Neural progenitor cell (in vitro differentiated cells): Measurements from ENCODE around the gene ASB15. TPM values are rescaled to one million over a fixed set of nuclear protein-coding genes. Genes with fewer than 3 reads are reported as not detected.

Experiments used
- DNase-seq: peaks from one replicate; pipeline ENCODE4 v3.0.0-alpha.2; 2016; ENCODE audit warnings: low spot score
- H2AFZ ChIP-seq: fragments of 200-600 bp; sonication (generic); replicated peaks from 2 replicates; pipeline ENCODE4 v1.6.1; 2016; ENCODE audit warnings: antibody characterized with exemption
- H3F3A ChIP-seq: fragments of 200-600 bp; sonication (generic); 2 replicates; pipeline ENCODE4 v1.6.1; 2016; ENCODE audit warnings: antibody characterized with exemption, low read depth
- H3K27ac ChIP-seq: fragments of 200-600 bp; sonication (generic); 2 replicates; pipeline ENCODE4 v1.5.1; 2016; ENCODE audit warnings: mild to moderate bottlenecking
- H3K27me3 ChIP-seq: fragments of 200-600 bp; sonication (generic); 2 replicates; pipeline ENCODE4 v1.6.1; 2016; ENCODE audit warnings: mild to moderate bottlenecking, moderate library complexity
- H3K36me3 ChIP-seq: fragments of 200-600 bp; sonication (generic); 2 replicates; pipeline ENCODE4 v1.5.1; 2016
- H3K4me1 ChIP-seq: fragments of 200-600 bp; sonication (generic); 2 replicates; pipeline ENCODE4 v1.6.1; 2016; ENCODE audit warnings: mixed run types
- H3K4me2 ChIP-seq: fragments of 200-600 bp; sonication (generic); 2 replicates; pipeline ENCODE4 v1.6.1; 2016
- H3K4me3 ChIP-seq: fragments of 200-600 bp; sonication (generic); 2 replicates; pipeline ENCODE4 v1.5.1; 2016
- H3K79me2 ChIP-seq: fragments of 200-600 bp; sonication (generic); 2 replicates; pipeline ENCODE4 v1.6.1; 2016; ENCODE audit warnings: low read depth
- H3K9ac ChIP-seq: fragments of 200-600 bp; sonication (generic); 2 replicates; pipeline ENCODE4 v1.6.1; 2016
- H3K9me3 ChIP-seq: fragments of 200-600 bp; sonication (generic); 2 replicates; pipeline ENCODE4 v1.5.1; 2016; ENCODE audit warnings: low read depth
- H4K20me1 ChIP-seq: fragments of 200-600 bp; sonication (generic); 2 replicates; pipeline ENCODE4 v1.6.1; 2016; ENCODE audit warnings: low read depth
- H3K27ac Mint-ChIP-seq: 3 replicates; pipeline ENCODE4 v1.8.0; 2021; ENCODE audit warnings: mixed read lengths
- H3K27me3 Mint-ChIP-seq: 2 replicates; pipeline ENCODE4 v1.8.0; 2022; ENCODE audit warnings: low read depth, mild to moderate bottlenecking, inconsistent platforms, moderate library complexity, mixed read lengths; ENCODE audit not compliant: insufficient read depth
- H3K36me3 Mint-ChIP-seq: 3 replicates; pipeline ENCODE4 v1.8.0; 2021; ENCODE audit warnings: mixed read lengths
- H3K4me1 Mint-ChIP-seq: 3 replicates; pipeline ENCODE4 v1.8.0; 2021; ENCODE audit warnings: mixed read lengths
- H3K4me3 Mint-ChIP-seq: 3 replicates; pipeline ENCODE4 v1.8.0; 2021; ENCODE audit warnings: mild to moderate bottlenecking, moderate library complexity, mixed read lengths
- H3K9me3 Mint-ChIP-seq: 3 replicates; pipeline ENCODE4 v1.8.0; 2020; ENCODE audit warnings: mixed read lengths
- CTCF ChIP-seq: fragments of 200-600 bp; sonication (generic); IDR thresholded peaks from 2 replicates; pipeline ENCODE4 v1.5.1; 2017; ENCODE audit warnings: antibody characterized with exemption, mild to moderate bottlenecking
- EZH2 ChIP-seq: fragments of 200-600 bp; sonication (generic); IDR thresholded peaks from 2 replicates; pipeline ENCODE4 v1.6.1; 2017; ENCODE audit warnings: antibody characterized with exemption, mild to moderate bottlenecking, moderate library complexity
- EZH2phosphoT487 ChIP-seq: fragments of 200-600 bp; sonication (generic); IDR thresholded peaks from 2 replicates; pipeline ENCODE4 v1.6.1; 2017; ENCODE audit warnings: antibody characterized with exemption
- total RNA-seq: library from RNA; depleted of rRNA; stranded (reverse); fragments of >200 nt; gene quantifications from 2 replicates; pipeline ENCODE4 v1.2.3, GENCODE V29; 2015; ENCODE audit warnings: low replicate concordance

The ASB15 gene
- total RNA-seq, 1 donor from 2014 or later, result not detected

GRCh38 chr7:123653162-123653561, 51.5 kb downstream of the ASB15 start:
- no peaks in the 10 kb centered on the region for H3K4me1 ChIP-seq
- no peaks in the 10 kb centered on the region for H3K9me3 ChIP-seq
- H3K27me3 ChIP-seq, result no peaks in the 10 kb centered on the region
- no peak overlapping the region for H3K27ac ChIP-seq
- H3K36me3 ChIP-seq, result no peaks in the 10 kb centered on the region
- no peaks in the 10 kb centered on the region for H3K27me3 Mint-ChIP-seq
- H3F3A ChIP-seq, result no peaks in the 10 kb centered on the region
- H3K9ac ChIP-seq, result no peak overlapping the region
- no peaks in the 10 kb centered on the region for H3K79me2 ChIP-seq
- H3K4me1 Mint-ChIP-seq, result no peaks in the 10 kb centered on the region
- H4K20me1 ChIP-seq, result no peaks in the 10 kb centered on the region
- no peaks in the 10 kb centered on the region for H3K9me3 Mint-ChIP-seq
- DNase-seq, result no peak
- H3K4me3 ChIP-seq, result no peak overlapping the region
- H2AFZ ChIP-seq, result no peak overlapping the region
- no peak overlapping the region for H3K4me2 ChIP-seq
- H3K4me3 Mint-ChIP-seq, result no peak overlapping the region
- no peaks in the 10 kb centered on the region for H3K36me3 Mint-ChIP-seq
- no peak for TF ChIP-seq EZH2
- no peak for TF ChIP-seq CTCF
- no peak for TF ChIP-seq EZH2phosphoT487
- H3K27ac Mint-ChIP-seq, result no peak overlapping the region

GRCh38 chr7:123655614-123656013, 54.0 kb downstream of the ASB15 start, which contains the start of gene LMOD2:
LMOD2 (plus strand) TSS chr7:123655866; CDS start chr7:123655964, 98 bp downstream.
- Mint-ChIP-seq H3K4me3 (no peak within 1 kb of the TSS), H3K27me3 (no peaks in the 10 kb centered on the region), H3K36me3 (no peaks in the 10 kb centered on the region), H3K9me3 (no peaks in the 10 kb centered on the region), H3K27ac (no peak within 1 kb of the TSS), H3K4me1 (peaks cover 12% of the 10 kb centered on the region)
- Histone ChIP-seq H3K4me2 (no peak within 1 kb of the TSS), H3K9me3 (no peaks in the 10 kb centered on the region), H3K27me3 (no peaks in the 10 kb centered on the region), H3K4me3 (no peak within 1 kb of the TSS), H2AFZ (no peak within 1 kb of the TSS), H4K20me1 (no peaks in the 10 kb centered on the region), H3K79me2 (no peaks in the 10 kb centered on the region), H3K36me3 (no peaks in the 10 kb centered on the region), H3K4me1 (peaks cover 8% of the 10 kb centered on the region), H3K9ac (no peak within 1 kb of the TSS), H3K27ac (no peak within 1 kb of the TSS), H3F3A (no peaks in the 10 kb centered on the region)
- no peak for TF ChIP-seq EZH2phosphoT487
- no peak for TF ChIP-seq EZH2
- no peak for TF ChIP-seq CTCF
- DNase-seq, result no peak

GRCh38 chr7:123656544-123657303, 55.1 kb downstream of the ASB15 start:
- no peak overlapping the region for H2AFZ ChIP-seq
- Mint-ChIP-seq H3K9me3 (no peaks in the 10 kb centered on the region), H3K27me3 (no peaks in the 10 kb centered on the region), H3K36me3 (no peaks in the 10 kb centered on the region), H3K4me3 (no peak overlapping the region), H3K4me1 (peaks cover 12% of the 10 kb centered on the region), H3K27ac (no peak overlapping the region)
- H3K4me3 ChIP-seq, result no peak overlapping the region
- no peak overlapping the region for H3K9ac ChIP-seq
- H3F3A ChIP-seq, result no peaks in the 10 kb centered on the region
- DNase-seq, result no peak
- H3K4me1 ChIP-seq, result peaks cover 14% of the 10 kb centered on the region
- H3K9me3 ChIP-seq, result no peaks in the 10 kb centered on the region
- H3K4me2 ChIP-seq, result no peak overlapping the region
- TF ChIP-seq EZH2phosphoT487 (no peak), EZH2 (no peak), CTCF (no peak)
- H3K79me2 ChIP-seq, result no peaks in the 10 kb centered on the region
- H3K27ac ChIP-seq, result no peak overlapping the region
- no peaks in the 10 kb centered on the region for H3K27me3 ChIP-seq
- no peaks in the 10 kb centered on the region for H3K36me3 ChIP-seq
- H4K20me1 ChIP-seq, result no peaks in the 10 kb centered on the region
